Stimulated activated CD4-positive, alpha-beta T cell treated with anti-CD3 and anti-CD28 coated beads, Interleukin-2, amount 100 ng/mL, for 4 hours (primary cell): ENCODE results near the gene CDK19.
"Not testable (repeated sequence)": the region's sequence is repeated elsewhere in the genome, so short reads cannot be mapped to it uniquely, and the experiment has no call there.

ENCODE experiments used
- DNase-seq: peaks from one replicate; pipeline ENCODE4 v3.0.0-alpha.2; 2020; ENCODE audit warnings: low read depth

The CDK19 gene

GRCh38 chr6:110756817-110757216 lies 58.5 kb downstream of the CDK19 start:
- DNase-seq = no peak

- no peak for DNase-seq
Measured at GRCh38 chr6:110755411-110755834, 59.8 kb downstream of the CDK19 start.

GRCh38 chr6:110753936-110754668 lies 61.2 kb downstream of the CDK19 start:
- not testable (repeated sequence) for DNase-seq

GRCh38 chr6:110748453-110748852 lies 66.8 kb downstream of the CDK19 start:
- DNase-seq = no peak

- no peak for DNase-seq
Measured at GRCh38 chr6:110746680-110747079, 68.6 kb downstream of the CDK19 start.

- no peak for DNase-seq
Measured at GRCh38 chr6:110744991-110745390, 70.3 kb downstream of the CDK19 start.

GRCh38 chr6:110742552-110742951 lies 72.7 kb downstream of the CDK19 start:
- not testable (repeated sequence) for DNase-seq

GRCh38 chr6:110741517-110741916 lies 73.8 kb downstream of the CDK19 start:
- DNase-seq = no peak

- DNase-seq = no peak
Measured at GRCh38 chr6:110738899-110739365, 76.3 kb downstream of the CDK19 start.

- no peak for DNase-seq
Measured at GRCh38 chr6:110735666-110736065, 79.6 kb downstream of the CDK19 start.

GRCh38 chr6:110731898-110732297 lies 83.4 kb downstream of the CDK19 start:
- DNase-seq = no peak

- no peak for DNase-seq
Measured at GRCh38 chr6:110731196-110731595, 84.1 kb downstream of the CDK19 start.

- no peak for DNase-seq
Measured at GRCh38 chr6:110728501-110728900, 86.8 kb downstream of the CDK19 start.

GRCh38 chr6:110723017-110723416 lies 92.3 kb downstream of the CDK19 start:
- no peak for DNase-seq

GRCh38 chr6:110720066-110720465 lies 95.2 kb downstream of the CDK19 start:
- DNase-seq = no peak

- not testable (repeated sequence) for DNase-seq
Measured at GRCh38 chr6:110719601-110720000, 95.7 kb downstream of the CDK19 start.

GRCh38 chr6:110714143-110714542 lies 101.1 kb downstream of the CDK19 start:
- no peak for DNase-seq

- no peak for DNase-seq
Measured at GRCh38 chr6:110712238-110712637, 103.0 kb downstream of the CDK19 start.

GRCh38 chr6:110710115-110710514 lies 105.2 kb downstream of the CDK19 start:
- DNase-seq = no peak

GRCh38 chr6:110708295-110708950 lies 106.8 kb downstream of the CDK19 start:
- no peak for DNase-seq

- DNase-seq = no peak
Measured at GRCh38 chr6:110705543-110705942, 109.7 kb downstream of the CDK19 start.

- DNase-seq = no peak
Measured at GRCh38 chr6:110703906-110704594, 111.2 kb downstream of the CDK19 start.
